Activated naive CD4-positive, alpha-beta T cell (primary cell): ENCODE measurements around the gene PCNX2.
"Not testable (repeated sequence)": the region's sequence is repeated elsewhere in the genome, so short reads cannot be mapped to it uniquely, and the experiment has no call there.

ENCODE experiments used
- DNase-seq, 4 experiments: peaks; one replicate each; lab custom pipeline; 2025; lab: John Stamatoyannopoulos, UW

PCNX2 gene

DNA sequence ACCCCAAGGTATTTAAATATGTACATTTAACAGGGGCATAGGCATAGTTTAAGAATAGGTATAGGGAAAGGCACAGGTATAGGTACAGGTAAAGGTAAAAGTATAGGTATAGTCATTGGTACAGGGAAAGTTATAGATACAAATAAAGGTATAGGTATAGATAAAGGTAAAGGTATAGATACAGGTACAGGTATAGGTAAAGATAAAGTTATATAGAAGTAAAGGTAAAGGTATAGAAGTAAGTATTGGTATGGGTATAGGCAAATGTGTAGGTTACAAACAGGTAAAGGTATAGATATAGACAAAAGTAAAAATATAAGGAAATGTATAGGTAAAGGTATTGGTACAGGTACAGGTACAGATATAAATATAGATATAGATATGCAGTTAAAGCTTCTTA is 137.2 kb downstream of the PCNX2 start:
- DNase-seq: no peak

DNA sequence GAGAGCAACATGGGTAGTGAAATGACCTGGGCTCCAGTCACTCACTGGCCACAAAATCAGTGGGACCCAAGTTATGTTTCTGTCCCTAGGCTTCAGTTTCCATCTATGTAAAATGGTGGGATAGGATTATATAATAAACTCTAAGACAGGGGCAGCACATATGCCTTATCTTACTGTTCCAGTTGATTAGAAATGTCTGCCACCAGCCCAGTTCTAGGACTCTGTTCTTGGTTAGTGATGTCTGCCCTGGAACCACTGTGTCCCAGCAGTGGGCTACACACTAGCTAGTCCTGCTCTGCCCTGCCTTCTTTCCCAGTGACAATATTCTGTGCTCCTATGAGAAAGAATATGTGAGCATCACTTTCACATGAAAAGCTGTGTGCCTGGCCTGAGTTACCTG is 138.3 kb downstream of the PCNX2 start:
- DNase-seq: no peak

DNA sequence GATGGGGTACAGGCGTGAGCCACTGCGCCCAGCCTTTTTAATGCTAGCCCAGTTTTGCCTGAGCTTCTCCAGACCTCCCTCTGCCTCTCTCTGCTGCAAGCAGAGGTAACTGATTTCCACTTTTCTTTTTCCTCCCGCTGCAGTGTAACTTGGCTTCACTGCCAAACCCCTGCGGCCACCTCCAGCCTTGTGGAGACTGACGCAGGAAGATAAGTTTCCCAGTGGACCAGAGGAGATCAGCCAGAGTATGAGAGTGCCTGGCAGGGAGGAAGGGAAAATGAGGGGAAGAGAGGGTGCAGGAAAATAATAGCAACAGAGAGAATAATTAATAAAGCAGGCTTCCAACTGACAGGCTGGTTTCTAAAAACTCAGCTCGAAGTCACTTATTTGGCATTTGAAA is 143.7 kb downstream of the PCNX2 start:
- DNase-seq: no peak

DNA sequence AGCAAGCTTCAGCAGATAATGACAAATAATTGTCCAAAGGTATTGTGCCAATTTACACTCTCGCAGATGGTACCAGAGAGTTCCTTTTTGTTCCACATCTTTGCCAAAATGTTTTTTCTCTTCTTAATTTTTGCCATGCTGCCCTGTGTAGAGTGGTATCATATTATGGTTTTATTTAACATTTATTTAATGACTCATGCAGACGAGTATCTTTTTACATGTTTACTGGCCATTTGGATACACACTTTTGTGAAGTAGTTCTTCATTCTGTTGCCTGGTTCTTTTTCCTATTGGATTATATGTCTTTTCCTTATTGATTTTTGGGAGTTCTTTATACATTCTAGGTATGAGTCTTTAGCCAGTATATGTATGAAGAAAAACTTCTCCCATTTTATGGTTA is 151.1 kb downstream of the PCNX2 start:
- no peak for DNase-seq

DNA sequence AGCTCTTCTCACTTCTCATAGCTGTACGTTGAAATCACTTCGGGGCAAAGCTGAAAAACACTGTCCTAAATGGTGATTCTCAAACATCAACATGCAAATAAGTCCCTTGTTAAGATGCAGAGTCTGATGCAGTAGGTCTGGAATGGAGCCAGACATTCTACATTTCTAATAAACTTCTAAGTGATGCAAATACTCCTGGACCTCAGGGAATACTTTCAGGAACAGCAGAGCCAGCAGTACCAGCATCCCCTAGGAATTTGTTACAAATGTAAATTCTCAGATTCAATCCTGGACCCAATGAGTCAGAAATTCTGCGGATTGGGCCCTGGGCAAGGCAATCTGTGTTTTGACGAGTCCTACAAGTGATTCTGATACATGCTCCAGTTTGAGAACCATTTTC is 152.3 kb downstream of the PCNX2 start:
- no peak for DNase-seq

DNA sequence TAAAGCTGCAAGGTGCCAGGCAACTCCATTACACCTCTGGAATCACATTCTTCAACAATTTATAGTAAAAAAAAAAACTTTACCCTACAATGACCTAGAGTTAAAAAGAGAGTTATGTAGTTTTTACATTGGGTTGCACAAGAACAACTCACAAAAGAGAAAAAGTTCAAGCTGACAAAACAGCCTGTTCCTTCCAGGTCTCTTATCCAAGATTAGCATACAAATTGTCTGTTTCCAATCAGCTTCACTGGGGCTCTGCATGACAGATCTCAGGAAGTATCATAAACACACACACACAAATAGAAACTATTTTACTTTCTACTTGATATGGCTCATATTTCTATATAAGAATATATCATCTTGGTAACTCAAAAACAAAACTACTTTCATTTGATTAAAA is 154.6 kb downstream of the PCNX2 start:
- no peak for DNase-seq

DNA sequence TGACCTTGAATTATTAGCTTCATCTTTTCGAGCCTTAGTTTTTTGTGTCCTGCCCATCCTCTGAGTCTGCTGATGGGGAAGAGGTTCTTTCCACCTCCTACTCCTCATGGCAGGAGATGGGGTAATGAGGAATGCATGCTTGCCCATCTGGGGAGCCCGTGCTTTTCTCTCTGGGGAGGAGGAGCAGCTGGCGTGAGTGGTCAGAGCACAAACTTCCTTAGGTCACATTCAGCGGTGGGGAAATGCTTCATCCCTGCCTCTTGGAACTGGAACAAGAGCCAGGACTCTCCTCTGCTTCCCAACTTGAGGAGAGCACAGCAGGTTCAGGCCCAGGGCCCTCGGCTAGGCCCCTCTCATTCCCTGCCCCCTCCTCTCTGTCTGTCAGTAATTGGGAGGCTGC is 155.0 kb downstream of the PCNX2 start:
- DNase-seq: no peak

DNA sequence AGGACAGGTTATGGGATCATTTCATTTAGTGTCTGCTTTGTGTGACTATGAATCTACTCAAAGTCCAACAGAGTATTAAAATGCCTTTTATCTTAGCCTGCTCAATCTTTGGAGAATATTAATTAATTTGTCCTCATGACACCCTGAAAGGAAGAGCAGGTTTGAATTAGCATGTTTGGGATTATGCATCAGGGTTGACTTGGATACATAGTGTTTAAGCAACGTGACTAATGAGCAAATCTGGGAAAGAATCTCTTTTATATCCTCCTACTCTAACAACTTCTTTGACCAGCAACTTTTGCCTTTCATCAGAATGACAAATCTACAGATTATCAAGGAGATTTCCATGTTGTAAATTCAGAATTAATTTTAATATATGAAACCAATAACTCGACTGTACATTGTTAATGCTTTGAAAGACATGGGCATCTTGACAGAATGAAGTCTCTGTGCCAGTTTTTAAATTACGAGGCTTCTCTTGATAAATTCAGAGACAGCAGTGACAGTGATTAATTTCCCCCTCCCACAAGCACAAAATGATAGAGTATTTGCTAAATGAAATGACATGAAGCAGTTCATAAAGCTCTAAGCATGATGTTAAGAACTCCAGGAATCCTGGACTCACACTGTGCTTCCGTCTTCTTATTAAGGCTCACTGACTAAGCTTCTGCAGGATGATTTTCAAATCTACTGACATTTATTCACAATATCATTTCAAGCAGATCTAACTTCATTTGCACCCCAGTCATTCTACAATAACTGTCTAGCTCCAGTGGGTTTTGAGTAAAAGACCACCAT is 156.5 kb downstream of the PCNX2 start:
- no peak for DNase-seq

DNA sequence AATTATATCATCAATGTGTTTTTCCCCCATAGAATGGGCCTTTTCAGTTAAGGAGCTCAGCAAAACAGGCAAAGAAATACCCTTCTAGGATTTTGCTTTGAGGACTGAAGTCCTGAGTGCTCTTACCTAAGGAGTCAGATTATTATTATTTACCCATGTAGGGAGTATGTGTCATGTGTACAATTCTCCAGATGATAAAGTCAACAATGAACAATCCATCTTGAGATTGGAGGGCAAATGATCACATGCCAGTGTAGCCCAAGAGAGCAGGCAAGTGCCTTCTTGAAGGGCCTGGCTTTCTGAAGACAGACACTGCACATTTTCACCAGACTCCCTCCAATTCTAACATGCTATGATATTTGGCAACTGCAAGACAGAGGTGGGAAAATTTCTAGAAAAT is 159.7 kb downstream of the PCNX2 start:
- DNase-seq: no peak

DNA sequence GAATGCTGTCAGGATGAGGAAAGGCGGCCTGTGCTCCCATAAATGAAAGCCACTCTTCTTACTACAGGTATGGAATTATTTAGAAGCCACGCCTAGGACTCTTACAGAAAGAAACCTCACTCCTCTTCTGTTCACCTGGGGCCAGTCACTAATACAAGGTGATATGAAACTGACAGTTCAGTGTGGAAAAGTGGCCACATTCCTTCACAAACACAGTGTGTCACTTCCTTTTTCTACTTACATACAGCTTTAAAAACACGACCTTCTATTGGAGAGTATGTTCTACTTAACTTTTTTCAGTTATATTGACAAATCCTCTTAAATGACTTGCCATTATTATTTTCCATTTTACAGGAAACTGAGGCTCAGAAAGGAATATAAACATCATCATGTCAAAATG is 163.1 kb downstream of the PCNX2 start:
- DNase-seq: no peak

DNA sequence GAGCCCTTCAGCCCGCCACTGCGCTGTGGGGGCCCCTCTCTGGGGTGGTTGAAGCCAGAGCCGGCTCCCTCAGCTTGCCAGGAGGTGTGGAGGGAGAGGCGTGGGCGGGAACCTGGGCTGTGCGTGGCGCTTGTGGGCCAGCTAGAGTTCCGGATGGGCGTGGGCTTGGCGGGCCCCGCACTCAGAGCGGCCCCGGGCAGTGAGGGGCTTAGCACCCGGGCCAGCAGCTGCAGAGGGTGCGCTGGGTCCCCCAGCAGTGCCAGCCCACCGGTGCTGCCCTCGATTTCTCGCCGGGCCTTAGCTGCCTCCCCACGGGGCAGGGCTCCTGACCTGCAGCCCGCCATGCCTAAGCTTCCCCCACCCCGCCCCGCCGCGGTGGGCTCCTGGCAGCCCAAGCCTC is 166.5 kb downstream of the PCNX2 start:
- DNase-seq: not testable (repeated sequence)

DNA sequence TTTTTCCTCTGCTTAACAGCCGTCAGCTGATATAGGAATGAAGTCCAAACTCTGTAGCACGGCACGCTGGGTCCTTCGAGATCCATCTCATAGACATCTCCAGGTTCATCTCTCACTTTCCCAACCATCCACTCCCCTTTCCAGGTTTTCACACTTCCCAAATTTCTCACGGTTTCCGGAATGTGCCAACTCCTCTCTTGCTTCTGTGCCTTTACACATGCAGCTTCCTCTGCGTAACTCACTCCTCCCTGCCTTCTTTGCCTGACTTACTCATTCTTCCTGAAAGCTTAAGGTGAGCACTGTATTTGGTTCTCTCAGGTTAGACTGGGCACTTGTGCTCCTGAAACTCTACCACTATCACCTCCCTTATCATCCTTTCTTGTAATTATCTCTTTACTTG is 168.4 kb downstream of the PCNX2 start:
- DNase-seq: no peak

DNA sequence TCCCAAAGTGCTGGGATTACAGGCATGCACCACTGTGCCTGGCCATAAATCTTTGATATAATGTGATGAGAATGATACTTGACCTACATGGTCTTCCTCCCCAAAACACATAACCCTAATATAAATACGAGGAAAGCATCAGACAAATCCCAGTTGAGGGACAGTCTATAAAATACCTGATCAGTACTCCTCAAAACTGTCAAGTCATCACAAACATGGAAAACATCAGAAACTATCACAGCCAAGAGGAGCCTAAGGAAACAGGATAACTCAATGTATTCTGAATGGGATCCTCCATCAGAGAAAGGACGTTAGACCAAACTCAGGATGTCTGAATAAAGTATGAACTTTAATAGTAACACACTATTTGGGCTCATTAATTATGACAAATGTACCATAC is 172.7 kb downstream of the PCNX2 start:
- DNase-seq: no peak

DNA sequence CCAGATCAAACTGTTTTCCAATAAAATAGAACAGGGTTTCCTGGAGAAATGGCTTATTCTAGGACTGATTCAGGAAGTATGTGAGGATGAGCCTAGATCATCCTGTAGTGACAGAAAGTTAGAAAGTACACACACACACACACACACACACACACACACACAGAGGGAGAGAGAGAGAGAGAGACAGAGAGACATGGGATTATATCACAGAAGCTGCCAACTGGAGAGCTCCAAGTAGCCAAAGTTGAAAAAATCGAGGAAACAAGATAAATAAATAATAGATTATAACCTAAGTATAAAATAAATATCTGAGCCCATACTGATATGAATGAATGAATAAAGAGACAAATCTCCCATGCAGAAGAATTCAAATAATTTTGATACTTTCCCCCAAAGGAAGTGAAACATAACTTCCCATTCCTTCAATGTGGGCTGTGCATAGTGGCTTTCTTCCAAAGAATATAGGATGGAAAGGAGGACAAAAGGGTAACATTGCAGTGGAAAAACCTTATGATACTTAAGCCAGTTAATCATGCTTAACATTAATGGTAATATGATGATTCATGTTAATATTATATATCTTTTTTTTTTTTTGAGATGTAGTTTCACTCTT is 173.5 kb downstream of the PCNX2 start:
- no peak for DNase-seq

DNA sequence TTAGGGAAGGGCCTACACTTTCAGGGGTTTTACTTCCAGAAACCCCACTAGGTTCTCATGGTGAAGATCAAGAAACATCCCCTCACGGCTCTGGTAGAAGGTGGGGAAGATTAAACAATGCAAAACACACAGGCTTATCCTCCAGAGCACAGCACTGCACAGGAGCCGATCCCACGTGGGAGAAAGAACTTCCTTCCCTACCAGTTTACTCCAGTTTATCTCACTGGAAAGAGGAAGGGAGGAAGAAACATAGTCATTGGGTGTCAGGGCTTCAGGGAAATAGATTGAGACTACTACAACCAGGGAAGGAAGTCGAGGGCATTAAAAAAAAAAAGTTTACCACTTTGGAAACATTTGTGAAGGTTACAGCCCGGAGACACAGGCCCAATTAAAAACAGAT is 180.7 kb downstream of the PCNX2 start:
- no peak for DNase-seq

DNA sequence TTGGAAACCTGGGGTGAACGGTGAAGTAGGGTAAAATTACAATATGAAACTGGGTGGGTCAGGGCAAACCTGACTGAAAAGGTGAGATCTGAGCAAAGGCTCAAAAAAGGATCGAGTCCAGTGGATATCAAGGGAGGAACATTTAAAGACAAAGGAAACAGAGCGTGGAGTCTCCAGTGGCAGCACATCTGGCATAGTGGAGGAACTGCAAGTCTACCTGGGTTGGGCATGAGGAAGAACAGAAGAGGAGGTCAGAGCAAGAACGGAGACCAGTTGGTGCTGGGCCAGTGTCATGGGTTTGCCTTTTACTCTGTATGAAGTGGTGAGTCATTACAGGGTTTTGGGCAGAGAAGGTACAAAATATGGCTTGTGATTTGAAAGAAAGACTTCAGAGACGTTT is 181.4 kb downstream of the PCNX2 start:
- DNase-seq: no peak

DNA sequence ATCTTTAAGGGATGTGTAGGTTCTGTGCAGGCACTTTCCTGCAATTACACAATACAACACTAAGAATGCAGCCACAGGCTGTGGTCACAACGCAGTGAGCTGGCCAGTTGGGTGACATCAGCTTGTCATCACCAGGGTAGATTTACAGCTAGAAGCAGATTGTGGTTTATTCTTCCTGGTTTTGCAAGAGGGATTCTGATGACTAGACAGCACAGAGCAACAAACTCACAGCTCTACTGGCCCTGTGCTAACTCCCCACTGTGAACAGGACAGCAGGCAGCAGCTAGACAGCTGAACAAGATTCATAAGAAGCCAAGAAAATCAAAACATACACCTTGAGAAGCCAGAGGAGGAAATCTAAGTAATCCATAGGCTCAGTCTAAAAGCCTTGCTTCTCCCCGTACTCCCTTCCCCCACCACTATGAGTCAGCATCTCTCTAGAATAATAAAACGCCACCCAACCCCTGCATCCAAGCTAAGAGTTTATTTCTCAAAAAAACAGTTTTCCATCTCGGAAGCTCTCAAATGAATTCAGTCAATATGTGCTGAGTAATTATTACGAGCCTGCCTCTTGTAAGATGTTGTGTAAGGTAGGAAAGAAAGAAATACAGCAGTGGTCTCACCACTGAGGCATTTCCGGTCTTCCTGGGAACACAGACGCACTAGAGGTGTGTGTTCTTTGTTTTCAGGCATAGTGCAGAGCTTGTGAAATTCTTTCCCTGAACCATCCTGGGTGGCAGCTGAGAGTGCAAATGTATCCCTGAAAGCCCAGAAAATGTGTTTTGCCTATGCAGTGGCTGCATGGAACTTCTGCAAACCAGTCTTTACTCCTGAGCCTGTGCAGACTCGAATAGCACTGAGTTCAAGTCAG is 182.3 kb downstream of the PCNX2 start:
- DNase-seq: no peak

DNA sequence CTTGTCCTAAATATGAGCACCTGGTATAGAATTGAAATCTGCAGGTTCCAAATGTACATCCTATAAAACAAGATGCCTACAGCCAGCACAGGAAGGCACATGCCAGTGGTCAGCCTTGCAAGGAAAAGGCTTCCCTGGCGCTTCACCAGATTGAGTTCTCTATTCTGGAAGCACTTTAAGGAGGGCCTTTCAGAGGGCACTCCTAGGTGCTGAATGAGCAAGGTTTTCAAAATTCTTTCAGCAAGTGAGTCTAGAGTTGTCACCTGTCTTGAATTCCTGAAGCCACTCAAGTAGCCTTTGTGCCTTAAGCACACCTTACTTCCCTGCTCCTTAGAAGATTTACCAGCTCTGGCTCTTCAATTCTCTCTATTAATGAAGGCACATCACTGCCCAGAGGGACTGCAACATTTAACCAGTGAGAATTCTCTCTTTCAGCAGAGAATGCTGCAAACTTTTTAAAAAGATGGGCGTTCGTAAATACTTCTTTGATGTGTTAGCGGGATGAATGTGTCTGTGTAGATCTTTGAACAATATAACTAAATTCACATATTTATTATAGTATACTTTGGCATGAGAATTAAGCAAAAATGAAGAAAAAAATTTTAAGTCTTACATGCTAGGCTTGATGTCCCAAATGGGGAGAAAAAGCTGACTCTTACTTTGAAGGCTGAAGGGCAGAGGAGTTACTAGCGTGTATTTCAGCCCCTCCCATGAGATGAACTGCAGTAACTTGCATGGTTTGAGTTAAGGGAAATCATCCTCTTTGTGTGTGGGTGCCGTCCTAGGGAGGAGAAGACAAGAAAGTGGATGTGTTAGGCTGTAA is 183.1 kb downstream of the PCNX2 start:
- DNase-seq: no peak

DNA sequence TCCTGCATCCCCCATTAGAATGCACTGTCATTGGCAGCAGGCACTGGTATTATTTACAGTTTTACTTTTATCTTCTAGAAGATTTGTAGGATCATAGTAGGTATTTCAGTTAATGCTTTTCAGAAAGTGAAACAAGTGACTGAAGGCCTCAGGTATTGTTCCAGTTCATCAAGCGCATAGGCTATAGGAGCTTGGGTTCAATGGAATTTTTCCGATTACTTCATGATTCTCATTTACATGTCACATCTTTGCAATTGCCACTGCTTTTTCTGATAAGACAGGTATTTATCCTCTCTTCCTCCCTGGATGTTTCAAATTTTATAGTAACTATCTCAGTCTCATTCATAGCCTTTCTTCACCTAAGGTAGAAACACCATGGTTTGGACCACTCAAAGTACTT is 183.8 kb downstream of the PCNX2 start:
- no peak for DNase-seq

DNA sequence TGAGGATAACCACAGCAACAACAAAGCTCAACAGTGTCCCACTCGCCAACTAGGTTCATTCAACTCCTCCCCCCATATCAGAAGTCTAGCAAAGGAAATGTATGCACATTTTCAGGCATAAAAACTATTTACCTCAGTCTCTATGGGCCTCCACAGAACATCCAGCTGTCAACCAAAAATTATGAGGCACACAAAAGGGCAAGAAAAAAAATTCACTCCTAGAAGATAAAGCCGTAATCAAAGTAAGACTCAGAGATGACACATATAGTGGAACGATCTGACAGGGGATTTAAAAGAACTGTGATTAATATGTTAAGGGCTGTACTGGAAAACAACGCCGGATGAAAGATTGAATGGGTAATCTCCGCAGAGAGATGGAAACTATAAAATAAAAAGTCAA is 186.4 kb downstream of the PCNX2 start:
- DNase-seq: no peak

DNA sequence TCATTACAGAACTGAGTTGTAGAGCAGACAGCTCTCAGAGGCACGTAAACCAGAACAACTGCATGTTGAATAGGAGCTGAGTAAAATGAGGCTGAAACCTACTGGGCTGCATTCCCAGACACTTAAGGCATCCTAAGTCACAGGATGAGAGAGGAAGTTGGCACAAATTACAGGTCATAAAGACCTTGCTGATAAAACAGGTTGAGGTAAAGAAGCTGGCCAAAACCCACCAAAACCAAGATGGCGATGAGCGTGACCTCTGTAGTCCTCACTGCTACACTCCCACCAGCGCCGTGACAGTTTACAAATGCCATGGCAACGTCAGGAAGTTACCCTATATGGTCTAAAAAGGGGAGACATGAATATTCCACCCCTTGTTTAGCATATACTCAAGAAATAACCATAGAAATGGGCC is 187.8 kb downstream of the PCNX2 start:
- DNase-seq: not testable (repeated sequence)

DNA sequence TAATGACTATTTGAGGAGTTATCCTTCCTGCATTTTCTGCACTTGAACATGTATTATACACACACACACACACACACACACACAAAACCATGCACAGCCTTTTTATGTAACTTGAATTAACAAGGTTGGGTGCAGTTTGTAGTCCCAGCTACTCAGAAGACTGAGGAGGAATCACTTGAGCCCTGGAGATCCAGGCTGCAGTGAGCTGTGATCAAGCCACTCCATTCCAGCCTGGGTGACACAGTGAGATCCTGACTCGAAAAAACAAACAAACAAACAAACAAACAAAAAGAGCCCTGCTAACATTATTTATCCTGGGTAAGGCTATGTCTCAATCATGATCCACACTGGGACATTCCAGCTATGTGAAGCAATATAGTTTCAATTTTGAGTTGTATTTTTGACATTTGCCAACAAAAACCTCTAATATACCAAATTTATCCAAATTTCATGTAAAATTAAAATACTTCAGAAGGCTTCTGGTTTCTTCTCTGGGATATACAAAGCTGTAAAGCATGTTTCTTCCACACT is 188.3 kb downstream of the PCNX2 start:
- no peak for DNase-seq
